DND-41 (cell line): Measurements from ENCODE around the gene RFX1.

Experiments used
- ATAC-seq: fragments of 200-7000 bp; cut with Tn5 transposase; 3 replicates; pipeline ENCODE4 v1.9.1; 2021; ENCODE audit warnings: low read depth; ENCODE audit not compliant: insufficient read depth
- DNase-seq: peaks from one replicate; pipeline ENCODE4 v3.0.0-alpha.2; 2020
- H2AFZ ChIP-seq: 2 replicates; pipeline ENCODE4 v1.6.0; 2012; ENCODE audit warnings: low read depth, low read length
- H3K27ac ChIP-seq: 2 replicates; pipeline ENCODE4 v1.5.1; 2012; ENCODE audit warnings: low read length, inconsistent platforms
- H3K27me3 ChIP-seq: fragments of 200-600 bp; sonication (generic); 2 replicates; pipeline ENCODE4 v1.6.0; 2012; ENCODE audit warnings: low read length, mild to moderate bottlenecking, inconsistent platforms; ENCODE audit not compliant: insufficient read depth, poor library complexity
- H3K36me3 ChIP-seq: 2 replicates; pipeline ENCODE4 v1.5.1; 2012; ENCODE audit warnings: low read length, inconsistent platforms; ENCODE audit not compliant: insufficient read depth
- H3K4me1 ChIP-seq: 2 replicates; pipeline ENCODE4 v1.5.1; 2012; ENCODE audit warnings: mild to moderate bottlenecking, low read length; ENCODE audit not compliant: insufficient read depth
- H3K4me2 ChIP-seq: 2 replicates; pipeline ENCODE4 v1.6.0; 2012; ENCODE audit warnings: mild to moderate bottlenecking, moderate library complexity, low read length, inconsistent platforms; ENCODE audit not compliant: insufficient read depth
- H3K4me3 ChIP-seq, 2 experiments: fragments of 200-600 bp in 1 of 2; shearing (Covaris generic) in 1 of 2; 2 replicates each; pipeline ENCODE4 v1.5.1; 2012 to 2016; ENCODE audit warnings: inconsistent platforms in 2 of 2, low read length in 2 of 2, mild to moderate bottlenecking in 2 of 2, low read depth in 1 of 2, moderate library complexity in 1 of 2
- H3K79me2 ChIP-seq: 2 replicates; pipeline ENCODE4 v1.6.0; 2012; ENCODE audit warnings: low read length, inconsistent platforms; ENCODE audit not compliant: insufficient read depth
- H3K9ac ChIP-seq: 2 replicates; pipeline ENCODE4 v1.6.0; 2012; ENCODE audit warnings: low read depth, mild to moderate bottlenecking, inconsistent platforms, low read length, moderate library complexity
- H3K9me3 ChIP-seq: 2 replicates; pipeline ENCODE4 v1.5.1; 2012; ENCODE audit warnings: low read length, moderate library complexity, mild to moderate bottlenecking, inconsistent platforms; ENCODE audit not compliant: insufficient read depth, severe bottlenecking
- H4K20me1 ChIP-seq: 2 replicates; pipeline ENCODE4 v1.6.0; 2012; ENCODE audit warnings: low read length; ENCODE audit not compliant: insufficient read depth
- CTCF ChIP-seq: IDR thresholded peaks from 2 replicates; pipeline ENCODE4 v1.5.1; 2012; ENCODE audit warnings: borderline replicate concordance, low read length, moderate library complexity, mild to moderate bottlenecking; ENCODE audit not compliant: poor library complexity, severe bottlenecking; ENCODE audit errors: extremely low read depth
- EZH2 ChIP-seq: IDR thresholded peaks from 3 replicates; pipeline ENCODE4 v1.6.1; 2012; ENCODE audit warnings: borderline replicate concordance, low read depth, mild to moderate bottlenecking, moderate library complexity, low read length, inconsistent platforms; ENCODE audit not compliant: severe bottlenecking

The RFX1 gene

GRCh38 chr19:13932149-13932637 lies 73.9 kb downstream of the RFX1 start:
- no peak overlapping the region for H3K27ac ChIP-seq
- H3K79me2 ChIP-seq, result no peaks in the 10 kb centered on the region
- no peak overlapping the region for H2AFZ ChIP-seq
- H3K9me3 ChIP-seq, result no peaks in the 10 kb centered on the region
- DNase-seq (no peak), ATAC-seq (no peak)
- TF ChIP-seq EZH2 (no peak), CTCF (no peak)
- no peaks in the 10 kb centered on the region for H3K4me1 ChIP-seq
- no peak overlapping the region for H3K4me3 ChIP-seq
- H3K4me2 ChIP-seq, result no peak overlapping the region
- H3K27me3 ChIP-seq, result no peaks in the 10 kb centered on the region
- no peaks in the 10 kb centered on the region; the same call in 1 of the 2 replicates for H4K20me1 ChIP-seq
- H3K9ac ChIP-seq, result no peak overlapping the region
- H3K36me3 ChIP-seq, result peaks cover 25% of the 10 kb centered on the region

- Histone ChIP-seq H2AFZ (no peak overlapping the region), H3K4me2 (no peak overlapping the region), H4K20me1 (no peaks in the 10 kb centered on the region; the same call in 1 of the 2 replicates), H3K9me3 (no peaks in the 10 kb centered on the region), H3K27me3 (no peaks in the 10 kb centered on the region), H3K36me3 (peaks cover 32% of the 10 kb centered on the region), H3K9ac (no peak overlapping the region), H3K4me1 (no peaks in the 10 kb centered on the region), H3K27ac (no peak overlapping the region), H3K79me2 (no peaks in the 10 kb centered on the region), H3K4me3 (no peak overlapping the region)
- DNase-seq, result no peak
- TF ChIP-seq EZH2 (no peak), CTCF (no peak)
- ATAC-seq, result no peak
Measured at GRCh38 chr19:13931391-13932148, 74.5 kb downstream of the RFX1 start.

DNA sequence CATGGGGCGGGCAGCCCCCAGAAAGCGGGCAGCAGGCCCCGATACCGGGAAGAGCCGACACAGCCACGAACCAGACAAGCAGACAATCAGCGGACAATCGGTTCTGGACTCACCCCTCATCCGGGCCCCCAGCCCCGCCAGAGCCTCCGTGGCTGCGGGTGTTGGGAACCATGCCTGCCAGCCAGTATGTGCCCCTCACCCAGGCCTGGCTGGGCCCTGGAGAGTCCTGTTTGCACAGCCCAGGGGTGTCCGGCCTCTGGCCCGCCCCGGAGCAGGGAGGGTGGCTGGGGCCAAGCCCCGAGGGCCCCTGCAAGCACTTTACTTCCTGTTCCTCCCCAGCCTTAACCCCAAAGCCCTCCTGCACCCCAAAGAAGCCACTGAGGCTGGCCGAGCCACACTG lies 75.7 kb downstream of the RFX1 start:
- Histone ChIP-seq H3K79me2 (no peaks in the 10 kb centered on the region), H3K27ac (no peak overlapping the region), H3K4me2 (no peak overlapping the region), H2AFZ (no peak overlapping the region), H3K9me3 (no peaks in the 10 kb centered on the region), H3K9ac (no peak overlapping the region), H3K36me3 (peaks cover 39% of the 10 kb centered on the region), H4K20me1 (no peaks in the 10 kb centered on the region; the same call in 1 of the 2 replicates), H3K4me1 (no peaks in the 10 kb centered on the region), H3K27me3 (no peaks in the 10 kb centered on the region), H3K4me3 (no peak overlapping the region)
- DNase-seq (no peak), ATAC-seq (no peak)
- TF ChIP-seq CTCF, result no peak
- no peak for TF ChIP-seq EZH2
